Measurements from ENCODE around the gene CFLAR.
"Not testable (repeated sequence)": the region's sequence is repeated elsewhere in the genome, so short reads cannot be mapped to it uniquely, and the experiment has no call there.

The CFLAR gene

DNA sequence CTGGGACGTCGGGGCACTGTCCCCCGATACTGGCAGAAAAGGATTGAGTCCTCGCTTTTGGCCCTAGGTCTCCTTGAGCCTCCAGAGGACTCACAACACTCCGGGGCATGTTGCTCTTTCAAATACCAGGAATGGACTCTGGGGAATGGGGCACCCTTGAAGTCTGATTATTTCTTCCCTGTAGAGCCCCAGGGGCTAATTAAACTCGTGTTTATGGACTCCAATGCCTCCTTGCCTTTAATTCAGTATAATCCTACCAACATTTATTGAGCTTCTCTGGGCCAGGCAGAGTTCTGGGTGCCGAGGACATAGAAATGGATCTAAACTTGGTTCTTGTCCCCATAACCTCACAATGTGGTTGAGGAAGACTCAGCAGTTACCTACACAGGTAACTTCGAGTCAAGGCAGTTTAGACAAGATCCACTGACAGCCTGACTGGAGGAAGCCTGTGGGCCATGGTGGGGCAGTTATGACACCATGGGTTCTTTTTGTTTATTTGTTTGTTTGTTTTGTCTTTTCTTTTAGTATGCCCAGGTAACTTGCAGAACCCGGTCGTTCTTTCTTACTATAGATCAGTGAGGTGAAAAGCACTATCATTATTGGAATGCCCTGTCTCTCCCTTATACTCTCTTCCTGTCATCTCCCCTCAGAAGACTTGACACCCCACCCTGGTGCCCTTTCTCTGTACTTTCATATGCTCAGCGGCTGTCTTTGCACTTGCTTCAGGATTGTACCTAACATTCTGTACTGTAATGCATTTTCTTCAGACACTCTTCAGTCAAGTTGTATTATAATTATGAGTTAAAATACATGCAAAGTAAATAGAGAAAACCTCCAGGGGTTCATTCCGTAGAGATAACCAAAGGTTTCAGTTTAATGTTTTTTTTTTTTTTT lies 3.2 kb downstream of the CFLAR start:
- DNase-seq = peak; percentile 29

DNA sequence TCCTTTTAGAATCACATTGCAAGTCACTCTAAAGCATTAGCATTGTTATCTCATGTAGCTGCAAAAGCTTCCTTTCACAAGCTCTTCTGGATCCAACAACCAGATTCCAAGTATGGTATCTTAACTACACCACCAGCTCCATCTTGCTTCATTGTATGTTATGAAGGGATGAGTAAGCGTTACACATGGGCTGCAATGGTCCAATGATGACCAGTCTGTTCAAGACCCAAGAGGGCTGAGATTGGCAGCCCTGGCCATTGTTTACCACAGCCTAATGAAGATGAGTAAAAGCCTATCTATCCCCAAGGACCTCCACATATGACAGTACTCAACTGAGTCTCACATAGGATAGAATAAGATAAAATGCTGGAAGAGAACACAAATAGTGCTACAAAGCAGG lies 6.3 kb downstream of the CFLAR start:
- DNase-seq = no peak

DNA sequence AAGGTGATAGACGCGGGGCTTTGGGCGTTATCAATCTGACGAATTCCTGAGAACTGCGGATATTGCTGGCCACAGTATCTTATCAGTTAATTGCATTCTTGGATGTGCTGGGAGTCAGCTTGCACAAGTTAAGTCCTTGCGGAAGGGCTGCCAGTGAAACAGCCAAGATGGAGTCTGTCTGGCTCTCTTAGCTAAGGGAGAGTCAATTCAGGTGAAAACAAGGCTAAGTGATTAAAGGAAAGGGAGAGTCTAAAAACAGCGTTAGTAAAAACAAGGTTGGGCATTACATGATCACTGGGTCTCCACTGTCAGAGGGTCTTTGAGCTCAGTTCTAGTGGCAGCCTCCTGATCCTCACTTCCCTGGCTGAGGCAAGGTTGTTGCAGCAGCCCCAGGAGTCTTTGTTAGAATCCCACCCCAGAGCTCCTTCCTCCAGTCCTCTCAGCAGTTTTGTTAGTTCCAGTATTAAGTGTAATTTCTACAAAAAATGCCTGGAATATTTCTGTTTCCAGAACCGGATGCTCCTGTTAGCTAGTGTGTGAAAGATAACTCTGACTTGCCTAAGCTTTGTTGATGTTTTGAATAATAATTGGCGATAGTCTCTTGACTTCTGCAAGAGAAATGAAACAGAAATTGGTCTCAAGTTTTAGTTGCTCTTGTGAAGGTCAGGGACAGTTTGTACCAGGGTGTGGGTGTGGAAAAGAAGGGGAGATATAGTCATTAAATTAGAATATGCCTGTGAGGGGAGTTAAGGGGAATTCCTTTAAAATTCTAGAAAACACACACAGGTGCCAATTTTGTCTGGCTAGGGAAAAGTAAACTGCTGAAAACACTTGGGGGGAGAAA lies 10.6 kb downstream of the CFLAR start:
- DNase-seq = no peak

DNA sequence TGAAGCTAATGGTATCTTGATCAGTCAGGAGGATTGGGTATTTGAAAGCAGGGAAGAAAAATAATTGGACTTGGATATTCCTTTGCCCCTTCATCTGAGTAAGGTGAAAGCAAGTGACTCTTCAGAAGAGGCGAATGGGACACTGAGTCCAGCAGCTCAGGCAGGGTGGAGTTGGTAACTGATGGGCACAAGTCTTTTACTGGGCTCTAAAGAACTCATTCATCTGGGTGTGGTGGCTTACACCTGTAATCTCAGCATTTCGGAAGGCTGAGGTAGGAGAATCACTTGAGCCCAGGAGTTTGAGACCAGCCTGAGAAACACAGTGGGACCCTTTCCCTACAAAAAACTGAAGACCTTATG lies 11.2 kb downstream of the CFLAR start:
- no peak for DNase-seq

DNA sequence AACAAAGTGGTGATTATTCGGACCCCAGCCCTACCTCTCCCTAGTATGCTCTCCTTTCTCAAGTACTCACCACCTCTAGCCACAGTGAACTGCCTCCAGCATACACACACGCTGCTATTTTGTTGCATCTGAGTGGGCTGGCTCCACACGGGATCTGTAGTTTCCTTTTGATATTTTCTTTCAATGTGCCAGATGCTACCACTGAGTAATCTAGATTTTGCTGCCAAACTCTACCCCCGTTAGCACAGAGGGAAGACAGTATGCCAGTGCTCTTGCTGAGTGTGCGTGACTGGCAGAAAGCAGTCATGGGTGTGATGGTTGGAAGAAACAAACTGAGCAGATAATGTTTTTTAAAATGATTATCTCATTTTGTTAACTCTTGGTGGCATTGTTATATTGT lies 11.6 kb downstream of the CFLAR start:
- no peak for DNase-seq

DNA sequence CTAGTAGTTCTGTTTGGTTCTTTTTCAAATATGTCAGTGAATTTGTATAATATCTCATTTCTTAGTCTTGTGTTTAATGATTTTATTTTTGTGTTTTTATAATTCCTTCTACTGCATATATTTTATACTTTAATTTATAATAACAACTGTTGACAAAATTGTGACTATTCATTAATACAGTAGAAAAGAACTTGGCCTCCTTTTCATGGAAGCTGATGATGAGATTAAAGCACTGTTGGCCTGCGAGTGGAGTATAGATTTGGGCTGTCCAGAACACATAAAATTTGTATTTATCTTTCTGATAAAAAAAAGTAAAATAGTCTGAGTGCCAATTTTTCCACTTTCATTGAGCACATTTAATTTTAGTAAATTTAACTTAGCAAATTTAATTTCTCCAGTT lies 12.1 kb downstream of the CFLAR start:
- no peak for DNase-seq

DNA sequence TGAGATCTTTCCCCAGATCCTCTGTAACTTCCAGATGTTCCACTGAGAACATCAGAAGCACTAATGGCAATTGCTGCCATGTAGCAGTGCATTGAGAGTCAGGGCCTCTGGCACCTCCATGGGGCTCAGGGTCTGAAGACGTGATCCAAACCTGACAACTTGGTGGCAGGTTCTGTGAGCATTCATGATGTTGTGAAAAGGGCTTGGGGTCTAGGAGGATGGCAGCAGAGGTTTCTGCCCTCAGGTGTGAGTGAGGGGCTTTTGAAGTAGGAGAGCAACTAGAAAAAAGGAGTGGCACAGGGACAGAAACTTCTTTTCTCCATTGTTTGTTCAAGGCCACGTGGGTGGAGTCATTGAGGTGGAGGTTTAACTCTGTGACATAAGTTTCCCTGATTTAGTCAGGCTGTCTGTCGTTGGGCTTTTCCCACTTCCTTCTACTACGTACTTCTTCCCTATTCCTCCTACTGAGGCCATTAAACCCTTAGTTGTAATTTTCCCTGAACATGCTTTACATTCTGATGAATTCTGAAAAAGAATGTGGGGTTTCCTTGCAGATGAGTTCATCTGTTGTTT lies 13.1 kb downstream of the CFLAR start:
- DNase-seq = no peak

DNA sequence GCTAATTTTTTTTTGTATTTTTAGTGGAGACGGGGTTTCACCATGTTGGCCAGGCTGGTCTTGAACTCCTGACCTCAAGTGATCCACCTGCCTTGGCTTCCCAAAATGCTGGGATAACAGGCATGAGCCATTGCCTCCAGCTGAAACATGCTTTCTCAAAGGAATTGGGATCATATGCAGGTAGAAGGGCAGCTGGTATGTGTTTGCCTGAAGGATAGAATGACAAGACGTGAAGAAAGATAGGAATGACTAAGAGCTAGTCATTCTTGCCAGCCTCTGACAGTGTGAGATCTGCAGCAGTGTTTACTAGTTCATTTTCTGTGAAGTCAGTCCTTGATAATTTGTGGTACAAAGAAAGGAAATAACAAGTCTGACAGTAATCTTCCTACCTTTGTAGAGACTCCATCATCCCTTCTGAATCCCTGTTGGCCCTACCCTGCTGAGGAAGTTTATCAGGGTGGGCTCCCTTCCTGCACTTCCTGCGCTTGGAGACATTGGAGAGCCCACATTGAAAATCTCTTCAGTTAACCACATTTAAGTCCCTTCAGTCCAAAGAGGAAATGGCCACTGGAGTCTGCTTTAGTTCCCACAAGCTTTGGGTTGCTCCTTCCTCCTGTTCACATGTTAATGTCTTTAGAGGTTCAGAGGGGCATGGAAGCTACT lies 14.7 kb downstream of the CFLAR start:
- DNase-seq = no peak

DNA sequence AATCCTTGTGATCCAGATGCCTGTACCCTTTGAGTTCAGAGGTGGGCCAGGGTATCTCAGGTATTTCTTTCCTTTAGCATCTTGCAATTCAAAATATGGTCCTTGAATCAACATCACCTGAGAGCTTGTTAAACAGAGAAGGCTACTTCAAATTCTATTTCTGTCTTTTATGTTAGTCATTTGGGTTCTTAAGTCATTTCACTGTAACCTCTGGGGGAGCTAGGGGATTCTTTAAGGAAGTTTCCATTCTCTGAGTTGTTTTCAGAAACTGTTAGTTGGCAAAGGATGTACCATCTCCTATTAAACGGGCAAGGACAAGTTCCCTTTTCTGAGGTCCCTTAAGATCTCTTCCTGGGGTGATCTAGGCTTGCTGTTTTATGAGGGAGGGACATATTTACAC lies 16.6 kb downstream of the CFLAR start:
- no peak for DNase-seq

DNA sequence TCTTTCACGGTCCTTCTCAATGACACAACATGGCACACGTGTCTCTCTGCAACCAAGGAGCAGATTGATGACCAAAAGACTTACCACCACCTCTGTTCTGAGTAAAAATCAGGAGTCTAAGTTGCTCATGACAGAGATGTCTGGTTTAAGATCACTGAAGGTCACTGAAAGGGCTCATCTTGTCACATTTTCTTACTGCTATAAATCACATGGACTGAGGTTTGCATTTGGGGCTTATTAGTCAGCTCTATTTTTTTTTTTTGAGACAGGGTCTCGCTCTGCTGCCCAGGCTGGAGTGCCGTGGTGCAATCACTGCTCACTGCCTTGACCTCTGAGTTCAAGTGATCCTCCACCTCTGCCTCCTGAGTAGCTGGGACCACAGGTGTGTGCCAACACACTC lies 19.4 kb downstream of the CFLAR start:
- no peak for DNase-seq

DNA sequence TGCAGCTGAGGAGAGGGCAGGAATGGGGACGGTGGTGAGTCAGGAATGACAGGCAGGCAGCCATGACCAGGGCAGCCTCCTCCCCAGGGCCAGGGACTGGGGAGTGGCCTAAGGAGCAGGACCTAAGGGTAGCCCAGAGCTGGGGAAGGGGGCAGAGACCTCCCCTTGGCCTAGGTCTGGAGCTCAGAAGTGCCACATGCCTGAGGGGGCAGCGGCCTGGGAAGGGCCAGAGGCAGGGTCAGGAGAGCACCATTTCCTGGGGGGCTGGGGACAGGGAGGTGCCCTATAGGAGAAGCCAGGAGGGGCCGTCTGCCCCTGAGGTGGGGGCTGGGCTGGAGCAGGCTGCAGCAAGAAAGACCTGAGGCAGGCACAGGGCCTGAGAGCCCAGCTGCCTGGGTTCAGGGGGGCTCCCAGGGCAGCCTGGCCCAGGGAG lies 20.9 kb downstream of the CFLAR start:
- no peak for DNase-seq

DNA sequence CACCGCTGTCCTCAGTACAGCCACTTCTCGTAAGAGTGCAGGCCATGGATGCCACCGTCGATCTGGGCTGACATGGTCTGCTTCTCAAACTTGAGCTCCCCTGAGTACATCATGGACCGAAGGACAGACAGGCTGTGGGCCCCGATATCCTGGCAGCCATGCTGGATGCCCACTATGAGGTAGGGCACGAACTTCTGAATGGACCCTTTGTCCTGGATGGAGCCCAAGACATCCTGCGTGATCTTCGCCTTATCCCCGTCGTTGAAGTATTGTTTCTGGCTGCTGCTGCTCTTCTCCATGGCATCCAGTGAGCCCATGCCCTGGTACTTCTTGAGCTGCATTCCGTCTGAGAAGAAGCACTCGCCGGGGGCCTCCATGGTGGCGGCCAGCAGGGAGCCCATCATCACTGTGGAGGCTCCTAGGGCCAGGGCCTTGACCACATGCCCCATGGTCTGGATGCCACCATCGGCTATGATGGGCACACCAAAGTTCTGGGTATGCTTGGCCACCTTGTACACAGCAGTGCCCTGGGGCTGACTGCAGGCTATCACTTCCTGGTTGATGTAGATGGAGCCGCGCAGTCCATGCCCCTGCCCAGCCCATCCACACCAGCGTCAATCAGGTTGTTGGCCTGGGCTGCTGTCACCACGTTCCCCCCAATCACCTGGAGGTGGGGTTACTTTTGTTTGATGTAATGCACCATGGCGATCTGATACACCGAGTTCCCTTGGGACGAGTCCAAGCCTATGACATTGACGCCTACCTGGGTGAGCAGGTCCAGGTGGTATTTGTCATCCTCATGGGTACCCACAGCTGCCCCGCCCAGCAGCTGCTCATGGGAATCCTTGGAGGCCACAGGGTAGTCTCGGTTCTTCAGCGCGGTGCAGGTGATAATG lies 21.8 kb downstream of the CFLAR start:
- no peak for DNase-seq

DNA sequence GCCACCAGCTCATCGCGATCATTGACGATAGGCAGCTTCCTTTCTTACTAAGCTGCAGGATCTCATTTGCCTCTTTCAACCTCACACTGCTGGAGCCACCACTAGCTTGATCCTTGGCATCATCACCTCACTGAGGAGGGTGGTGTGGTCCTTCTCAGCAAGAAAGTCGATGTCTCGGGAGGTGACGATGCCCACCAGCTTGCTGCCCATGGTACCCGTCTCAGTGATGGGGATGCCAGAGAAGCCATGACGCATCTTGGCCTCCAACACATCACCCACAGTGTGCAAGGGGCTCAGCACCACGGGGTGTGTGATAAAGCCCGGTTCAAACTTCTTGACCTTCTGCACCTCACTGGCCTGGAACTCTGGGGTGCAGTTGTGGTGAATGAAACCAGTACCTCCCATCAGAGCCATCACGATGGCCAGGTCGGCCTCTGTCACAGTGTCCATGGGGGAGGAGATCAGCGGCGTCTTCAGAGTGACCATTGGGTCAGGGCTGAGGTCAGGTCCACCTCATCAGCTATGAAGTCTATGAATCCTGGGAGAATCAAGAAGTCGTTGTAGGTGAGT lies 22.5 kb downstream of the CFLAR start:
- no peak for DNase-seq

DNA sequence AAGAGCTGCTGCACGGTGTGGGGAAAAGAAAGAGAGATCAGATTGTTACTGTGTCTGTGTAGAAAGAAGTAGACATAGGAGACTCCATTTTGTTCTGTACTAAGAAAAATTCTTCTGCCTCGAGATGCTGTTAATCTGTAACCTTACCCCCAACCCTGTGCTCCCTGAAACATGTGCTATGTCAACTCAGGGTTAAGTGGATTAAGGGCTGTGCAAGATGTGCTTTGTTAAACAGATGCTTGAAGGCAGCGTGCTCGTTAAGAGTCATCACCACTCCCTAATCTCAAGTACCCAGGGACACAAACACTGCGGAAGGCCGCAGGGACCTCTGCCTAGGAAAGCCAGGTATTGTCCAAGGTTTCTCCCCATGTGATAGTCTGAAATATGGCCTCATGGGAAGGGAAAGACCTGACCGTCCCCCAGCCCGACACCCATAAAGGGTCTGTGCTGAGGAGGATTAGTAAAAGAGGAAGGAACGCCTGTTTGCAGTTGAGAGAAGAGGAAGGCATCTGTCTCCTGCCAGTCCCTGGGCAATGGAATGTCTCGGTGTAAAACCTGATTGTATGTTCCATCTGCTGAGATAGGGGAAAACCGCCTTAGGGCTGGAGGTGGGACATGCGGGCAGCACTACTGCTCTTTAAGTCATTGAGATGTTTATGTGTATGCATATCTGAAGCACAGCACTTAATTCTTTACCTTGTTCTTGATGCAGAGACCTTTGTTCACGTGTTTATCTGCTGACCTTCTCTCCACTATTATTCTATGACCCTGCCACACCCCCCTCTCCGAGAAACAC lies 23.2 kb downstream of the CFLAR start:
- DNase-seq = not testable (repeated sequence)

DNA sequence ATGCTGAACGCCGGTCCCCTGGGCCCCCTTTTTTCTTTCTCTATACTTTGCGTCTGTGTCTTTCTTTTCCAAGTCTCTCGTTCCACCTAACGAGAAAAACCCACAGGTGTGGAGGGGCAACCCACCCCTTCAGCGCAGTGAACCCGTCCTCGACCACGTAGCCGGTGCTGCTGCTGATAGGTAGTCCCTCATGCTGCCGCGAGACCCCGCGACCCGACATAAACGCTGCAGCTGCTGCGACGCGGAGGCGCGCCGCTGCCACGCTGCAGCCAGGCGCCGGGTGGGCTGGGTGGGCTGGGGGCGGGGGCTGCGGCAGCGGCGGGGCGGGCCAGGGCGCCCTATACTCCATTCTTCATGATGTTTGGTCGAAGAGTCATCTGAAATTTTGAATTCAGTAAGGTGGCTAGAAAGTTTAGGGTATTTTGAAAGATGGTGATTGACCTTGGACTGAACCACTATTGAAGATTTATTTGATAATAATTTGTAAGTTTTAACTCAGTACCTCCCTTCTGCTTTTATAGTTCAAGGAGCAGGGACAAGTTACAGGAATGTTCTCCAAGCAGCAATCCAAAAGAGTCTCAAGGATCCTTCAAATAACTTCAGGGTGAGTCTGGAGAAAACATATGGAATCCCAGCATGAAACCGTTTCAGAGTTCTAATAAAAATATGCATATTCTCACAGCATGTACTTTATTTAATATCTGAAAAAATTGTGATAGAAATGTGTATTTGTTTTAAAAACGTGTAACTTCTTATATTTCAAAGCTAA lies 24.1 kb downstream of the CFLAR start:
- no peak for DNase-seq

DNA sequence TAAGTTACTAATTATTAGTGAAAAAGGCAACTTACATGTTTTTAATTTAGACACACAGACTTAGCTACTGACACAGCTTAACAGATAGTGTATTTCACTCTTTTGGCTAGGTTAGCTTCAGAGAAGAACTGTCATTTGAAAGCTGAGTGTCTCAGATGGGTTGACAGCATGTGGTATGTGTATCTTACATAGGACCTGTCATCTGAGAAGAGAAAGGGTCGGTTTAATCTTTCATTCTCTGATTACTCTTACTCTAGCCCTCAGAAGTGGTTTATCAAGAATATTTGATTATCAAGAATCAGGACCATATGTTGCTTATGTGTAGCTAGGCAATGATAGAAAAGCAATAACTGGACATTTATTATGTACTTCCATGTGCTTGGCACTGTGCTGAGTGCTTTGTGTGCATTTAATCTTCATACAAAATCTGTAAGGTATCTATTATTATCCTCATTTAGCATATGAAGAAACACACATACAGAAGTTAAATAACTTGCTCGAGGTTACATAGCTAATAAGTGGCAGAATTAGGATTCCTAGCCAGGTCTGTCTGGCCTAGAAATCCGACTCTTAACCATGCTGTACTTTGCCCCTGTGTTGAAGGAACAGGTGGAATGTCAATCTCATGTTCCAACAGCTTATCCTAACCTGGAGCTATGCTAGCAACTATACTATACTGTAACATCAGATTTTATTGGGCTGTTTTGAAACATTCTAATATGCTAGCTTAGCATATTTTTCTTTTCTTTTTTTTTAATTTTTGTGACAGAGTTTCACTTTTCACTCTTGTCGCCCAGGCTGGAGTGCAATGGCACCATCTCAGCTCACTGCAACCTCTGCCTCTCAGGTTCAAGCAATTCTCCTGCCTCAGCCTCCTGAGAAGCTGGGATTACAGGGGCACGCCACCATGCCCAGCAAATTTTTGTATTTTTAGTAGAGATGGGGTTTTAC lies 28.4 kb downstream of the CFLAR start:
- DNase-seq = no peak

DNA sequence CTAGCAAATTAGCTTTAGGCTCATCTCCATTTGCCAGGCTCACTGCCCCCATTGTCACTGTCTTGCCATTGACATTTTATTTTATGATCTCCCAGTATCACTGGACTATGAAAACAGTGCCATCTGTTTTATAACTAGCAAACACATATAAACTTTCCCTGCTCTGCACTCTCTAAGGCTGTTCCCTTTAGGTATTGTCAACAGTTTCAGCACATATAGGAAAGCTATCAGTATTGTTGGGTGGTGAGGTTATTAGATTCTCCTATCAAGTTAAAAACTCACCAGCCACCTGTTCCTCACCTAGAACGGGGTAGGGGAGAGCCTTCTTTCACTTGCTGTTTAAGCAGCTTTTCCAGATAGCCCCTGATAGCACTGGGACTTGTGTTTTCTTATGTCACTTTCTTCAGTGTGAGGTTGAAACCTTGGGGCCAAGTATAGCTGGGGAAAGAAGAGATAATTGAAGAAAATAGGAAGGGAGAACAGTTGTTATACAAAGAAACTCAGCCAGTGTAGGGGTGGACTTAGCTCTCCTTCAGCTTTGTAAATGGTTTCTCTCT lies 32.5 kb downstream of the CFLAR start:
- no peak for DNase-seq

DNA sequence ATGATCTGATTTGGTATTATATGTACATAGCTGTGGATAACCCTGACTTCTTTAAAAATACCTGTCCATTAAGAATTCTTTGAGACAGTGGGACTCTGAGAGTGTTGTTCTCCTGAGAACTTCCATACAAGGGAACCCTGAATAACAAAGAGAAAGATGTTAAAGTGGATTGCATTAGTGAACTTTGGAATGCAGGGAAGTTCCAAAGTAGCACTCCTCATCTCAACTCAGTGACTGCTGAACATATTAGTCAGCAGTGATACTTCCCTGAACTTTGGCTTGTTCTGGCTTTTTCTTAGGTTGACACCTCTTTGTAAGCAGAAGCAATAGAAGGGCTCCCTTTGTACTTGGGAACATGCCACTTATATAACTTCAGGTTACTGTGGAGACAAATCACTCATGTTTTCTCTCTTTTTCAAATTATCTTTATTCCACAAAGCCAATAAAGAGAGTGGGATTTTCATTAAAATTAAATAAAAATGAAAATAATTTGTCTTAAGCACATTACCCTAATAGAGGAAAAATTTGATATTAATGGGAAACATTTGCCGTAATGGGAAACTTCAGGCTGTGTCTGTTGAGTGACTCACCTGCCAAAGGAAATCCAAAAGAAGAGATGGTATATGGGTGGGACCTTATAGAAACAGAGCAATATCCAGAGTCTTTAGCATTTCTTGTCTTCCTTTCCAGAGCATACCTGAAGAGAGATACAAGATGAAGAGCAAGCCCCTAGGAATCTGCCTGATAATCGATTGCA lies 33.3 kb downstream of the CFLAR start:
- no peak for DNase-seq
